ENCODE data around the gene IL1A. TPM values are rescaled to one million over a fixed set of nuclear protein-coding genes. Genes with fewer than 3 reads are reported as not detected.

The IL1A gene
- total and polyA plus RNA-seq, 10 of the 15 experiments (the other 5 are each of a cell fraction or from before 2014, with no cell fraction given): 0.10 to 8.7 (median 6.9) TPM

GRCh38 chr2:112798979-112799975 lies 15.0 kb upstream of the IL1A start:
- Histone ChIP-seq H3K4me2 (ENCODE audit: control insufficient read depth, insufficient read depth) (no peak overlapping the region), H3K9ac (ENCODE audit: control insufficient read depth, insufficient read depth, low read length) (no peak overlapping the region), H3K4me3 (no peak overlapping the region), H4K20me1 (ENCODE audit: control insufficient read depth, insufficient read depth) (no peaks in the 10 kb centered on the region), H3K27ac (ENCODE audit: control insufficient read depth, insufficient read depth) (no peak overlapping the region), H3K9me3 (replicated peaks; ENCODE audit: control insufficient read depth, insufficient read depth, low read length) (no peaks in the 10 kb centered on the region), H3K36me3 (ENCODE audit: control insufficient read depth in 2 of 2, insufficient read depth in 2 of 2, low read length in 1 of 2) (no peaks in the 10 kb centered on the region), H3K4me1 (ENCODE audit: control insufficient read depth, insufficient read depth, low read length) (peaks cover 9% of the 10 kb centered on the region), H2AFZ (ENCODE audit: control insufficient read depth, low read depth, low read length) (no peak overlapping the region), H3K79me2 (ENCODE audit: control insufficient read depth, insufficient read depth, low read length) (no peaks in the 10 kb centered on the region), H3K27me3 (replicated peaks in 1 of 2; ENCODE audit: control insufficient read depth in 2 of 2, insufficient read depth in 2 of 2, low read length in 1 of 2) (no peaks in the 10 kb centered on the region)
- no peak for FAIRE-seq
- peak; percentile 38 for TF ChIP-seq JUNB (IDR thresholded peaks at IDR 0.05)
- 0 out of 2 replicates have a peak, but pooled peaks have one; percentile 8 for TF ChIP-seq CREB1 (IDR thresholded peaks at IDR 0.05; ENCODE audit: low read depth)
- TF ChIP-seq IKZF2 (IDR thresholded peaks at IDR 0.05): peak; percentile 37 to 39; a peak in 1 of 4 replicates
- TF ChIP-seq ZNF207 (IDR thresholded peaks at IDR 0.05; ENCODE audit: borderline replicate concordance): no peak
- TF ChIP-seq CREM (IDR thresholded peaks at IDR 0.05; ENCODE audit: low read depth): no peak
- TF ChIP-seq IKZF1 (conservative IDR thresholded peaks at IDR 0.05): 0 out of 2 replicates have a peak, but pooled peaks have one; percentile 44
- peak; percentile 76; the same call in 1 of the 2 replicates for TF ChIP-seq SPI1 (IDR thresholded peaks at IDR 0.05; ENCODE audit: borderline replicate concordance, insufficient read depth, low read depth, low read length)
- peak; percentile 25 for TF ChIP-seq BCL3 (IDR thresholded peaks at IDR 0.05; ENCODE audit: borderline replicate concordance, insufficient read depth, low read depth, low read length, poor library complexity, severe bottlenecking)
- peak; percentile 81 for TF ChIP-seq RUNX3 (IDR thresholded peaks at IDR 0.05; ENCODE audit: low read length)
- peak in 1 of 2 experiments; percentile 74; a peak in 2 of 4 replicates for TF ChIP-seq ETV6 (conservative IDR thresholded peaks at IDR 0.05 in 1 of 2, IDR thresholded peaks at IDR 0.05 in 1 of 2; ENCODE audit: borderline replicate concordance in 1 of 2, low read depth in 1 of 2)
- TF ChIP-seq FOXM1 (IDR thresholded peaks at IDR 0.05; ENCODE audit: low read depth, low read length): 0 out of 2 replicates have a peak, but pooled peaks have one; percentile 54
- peak in 1 of 2 experiments; percentile 22; a peak in 1 of 3 replicates for TF ChIP-seq EGR1 (IDR thresholded peaks at IDR 0.05; ENCODE audit: borderline replicate concordance in 1 of 2, low read depth in 2 of 2, low read length in 2 of 2)
- peak; percentile 67 for TF ChIP-seq EED (IDR thresholded peaks at IDR 0.05; ENCODE audit: low read depth)
- peak; percentile 76; the same call in 1 of the 2 replicates for TF ChIP-seq NFIC (IDR thresholded peaks at IDR 0.05; ENCODE audit: low read depth, low read length)
- TF ChIP-seq ZNF24 (IDR thresholded peaks at IDR 0.05): no peak
- 0 out of 2 replicates have a peak, but pooled peaks have one; percentile 29 for TF ChIP-seq MTA3 (IDR thresholded peaks at IDR 0.05; ENCODE audit: borderline replicate concordance, low read length)
- TF ChIP-seq MEF2A (IDR thresholded peaks at IDR 0.05; ENCODE audit: insufficient read depth, low read depth, low read length): peak; percentile 67; the same call in 1 of the 2 replicates
- no peak for TF ChIP-seq KLF5 (IDR thresholded peaks at IDR 0.05; ENCODE audit: partially characterized antibody)
- no peak for DNase-seq (ENCODE audit: low read depth, low spot score)
- ChIA-PET POLR2A (interaction anchor here (0.8 to 2.3 kb wide), 3 partner anchors 10 to 36 kb away, joined by 3 to 6 read pairs (median 4); no protein-coding TSS in a partner anchor), CTCF (interaction anchor here (0.7 kb wide), 1 partner anchor 74 kb away, joined by 3 read pairs; no protein-coding TSS in a partner anchor), RAD21 (ENCODE audit: unreplicated experiment) (no interaction called here), SMC1A (ENCODE audit: uncharacterized antibody, unreplicated experiment) (interaction anchor here (1.5 kb wide), 1 partner anchor 17 kb away, joined by 6 read pairs; no protein-coding TSS in a partner anchor)
- in situ Hi-C loops (cut with MboI): no loop called here
- WGBS (ENCODE audit: insufficient coverage, insufficient replicate concordance, low lambda C conversion rate, missing lambda C conversion rate): 59% methylated on average over 7 of the region's 8 CpGs
- ATAC-seq: peak; percentile 56
- intact Hi-C loops (cut with micrococcal nuclease; ENCODE audit: unreplicated experiment): no loop called here
- BruUV-seq (replicated peaks): no TSS peak

Data from GM12878 (cell line).